IPS DF 4.7 (cell line): ENCODE data around the gene LRRC47.
"Not testable (repeated sequence)": the region's sequence is repeated elsewhere in the genome, so short reads cannot be mapped to it uniquely, and the experiment has no call there.

Source experiments
- DNase-seq: peaks from one replicate; pipeline ENCODE4 v3.0.0-alpha.2; 2013; ENCODE audit warnings: low spot score; ENCODE audit errors: extremely low read depth

LRRC47 gene

GRCh38 chr1:3816331-3817137 is 20.2 kb upstream of the LRRC47 start:
- no peak for DNase-seq

- no peak for DNase-seq
Observed at GRCh38 chr1:3814771-3815561, 18.7 kb upstream of the LRRC47 start.

- no peak for DNase-seq
Observed at GRCh38 chr1:3814065-3814464, 17.8 kb upstream of the LRRC47 start.

GRCh38 chr1:3811595-3811911 is 15.3 kb upstream of the LRRC47 start:
- no peak for DNase-seq

GRCh38 chr1:3810149-3810761 is 14.0 kb upstream of the LRRC47 start:
- not testable (repeated sequence) for DNase-seq

- no peak for DNase-seq
Observed at GRCh38 chr1:3809680-3810079, 13.4 kb upstream of the LRRC47 start.

- DNase-seq = no peak
Observed at GRCh38 chr1:3807769-3808168, 11.5 kb upstream of the LRRC47 start.

- DNase-seq = no peak
Observed at GRCh38 chr1:3805038-3805437, 8.7 kb upstream of the LRRC47 start.

GRCh38 chr1:3804627-3804944 is 8.3 kb upstream of the LRRC47 start:
- DNase-seq = not testable (repeated sequence)

GRCh38 chr1:3803905-3804626 is 7.8 kb upstream of the LRRC47 start:
- DNase-seq = no peak

- DNase-seq = not testable (repeated sequence)
Observed at GRCh38 chr1:3800795-3801194, 4.5 kb upstream of the LRRC47 start.

- no peak for DNase-seq
Observed at GRCh38 chr1:3799976-3800685, 3.8 kb upstream of the LRRC47 start.

GRCh38 chr1:3795453-3796214 is 664 bp downstream of the LRRC47 start:
- no peak for DNase-seq

- DNase-seq = no peak
Observed at GRCh38 chr1:3790952-3791351, 5.3 kb downstream of the LRRC47 start.

- no peak for DNase-seq
Observed at GRCh38 chr1:3790500-3790923, 5.8 kb downstream of the LRRC47 start.

- DNase-seq = no peak
Observed at GRCh38 chr1:3789421-3790300, 6.6 kb downstream of the LRRC47 start.

GRCh38 chr1:3788756-3789420 is 7.4 kb downstream of the LRRC47 start:
- DNase-seq = no peak

- DNase-seq = no peak
Observed at GRCh38 chr1:3787745-3788605, 8.3 kb downstream of the LRRC47 start.
